ENCODE data around the gene HDAC4. TPM values are rescaled to one million over a fixed set of nuclear protein-coding genes. Genes with fewer than 3 reads are reported as not detected.

Gene HDAC4
- total and polyA plus RNA-seq, 2 of the 8 experiments (the other 6 are each of a cell fraction or from before 2014, with no cell fraction given): 15.4 to 31.5 TPM

DNA sequence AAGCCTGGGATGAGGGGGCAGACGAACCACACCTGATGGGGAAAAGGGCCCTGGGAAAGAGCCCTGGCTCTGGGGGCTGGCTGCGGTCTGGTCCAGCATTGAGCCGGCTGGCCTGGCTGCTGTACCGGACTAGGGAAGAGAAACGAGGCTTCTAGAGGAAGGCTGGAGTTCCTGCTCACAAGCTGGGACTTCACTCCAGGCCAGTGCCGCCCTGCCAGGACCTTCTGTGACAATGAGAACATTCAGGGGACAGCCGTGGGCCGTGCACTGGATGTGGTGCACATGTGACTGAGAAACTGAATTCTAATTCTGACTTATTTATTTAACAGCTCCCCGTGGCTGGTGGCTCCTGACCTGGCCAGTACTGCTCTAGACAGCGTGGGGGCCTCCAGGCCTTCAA lies 269.3 kb downstream of the HDAC4 start:
- Histone ChIP-seq H3K27me3 (replicated peaks in 1 of 4; ENCODE audit: control insufficient read depth in 3 of 4, extremely low read depth in 1 of 4, insufficient read depth in 3 of 4, low read length in 3 of 4) (no peaks in the 10 kb centered on the region), H2BK12ac (ENCODE audit: low read depth, low read length) (no peak overlapping the region), H4K8ac (ENCODE audit: extremely low read depth, insufficient read depth, low read length) (no peak overlapping the region; the same call in 1 of the 2 replicates), H3K9me3 (ENCODE audit: insufficient read depth in 2 of 2, low read depth in 1 of 2, low read length in 1 of 2) (no peaks in the 10 kb centered on the region; a peak in 1 of 4 replicates), H3K79me2 (ENCODE audit: control insufficient read depth in 1 of 2, insufficient read depth in 2 of 2, low read length in 2 of 2) (no peaks in the 10 kb centered on the region), H3K4ac (replicated peaks; ENCODE audit: insufficient read length, low read depth, low read length) (no peak overlapping the region), H4K91ac (replicated peaks; ENCODE audit: insufficient read length, low read length) (no peak overlapping the region), H2BK20ac (ENCODE audit: low read length) (no peak overlapping the region), H3K18ac (ENCODE audit: extremely low read depth, low read length) (no peak overlapping the region), H2BK120ac (replicated peaks; ENCODE audit: low read depth, low read length) (no peak overlapping the region), H3K4me2 (ENCODE audit: insufficient read depth in 1 of 2, low read depth in 2 of 2, low read length in 2 of 2) (no peak overlapping the region), H2AFZ (ENCODE audit: low read length) (no peak overlapping the region), H2AK5ac (ENCODE audit: low read depth, low read length) (no peak overlapping the region), H3K4me3 (ENCODE audit: extremely low read depth in 1 of 4, insufficient read depth in 2 of 4, low read depth in 3 of 4, low read length in 4 of 4) (no peak overlapping the region), H3K56ac (replicated peaks; ENCODE audit: insufficient read length, low read depth, low read length) (no peak overlapping the region), H2BK15ac (ENCODE audit: low read length) (no peak overlapping the region), H3K23ac (ENCODE audit: insufficient read length) (no peak overlapping the region), H3K4me1 (replicated peaks in 1 of 4; ENCODE audit: control insufficient read depth in 3 of 4, insufficient read depth in 4 of 4, low read length in 3 of 4) (no peaks in the 10 kb centered on the region), H3K79me1 (ENCODE audit: low read depth, low read length) (no peaks in the 10 kb centered on the region; the same call in 1 of the 2 replicates), H4K5ac (ENCODE audit: insufficient read length, low read depth, low read length) (no peak overlapping the region), H4K20me1 (replicated peaks in 1 of 2; ENCODE audit: control insufficient read depth in 1 of 2, insufficient read depth in 2 of 2, low read length in 2 of 2) (peaks cover 2 to 6% of the 10 kb centered on the region in 2 experiments), H3K27ac (ENCODE audit: low read depth, low read length) (no peak overlapping the region), H3K9ac (replicated peaks in 1 of 4; ENCODE audit: extremely low read depth in 1 of 4, low read depth in 3 of 4, low read length in 3 of 4) (no peak overlapping the region), H3K23me2 (ENCODE audit: low read depth, low read length) (no peaks in the 10 kb centered on the region), H3K36me3 (ENCODE audit: control insufficient read depth in 2 of 4, insufficient read depth in 4 of 4, low read length in 3 of 4) (peaks cover 2 to 11% (median 8%) of the 10 kb centered on the region in 4 experiments; a peak in 6 of 8 replicates), H2BK5ac (ENCODE audit: low read depth, low read length) (no peak overlapping the region), H3K14ac (ENCODE audit: insufficient read length) (no peak overlapping the region)
- no peak for TF ChIP-seq SIX5 (IDR thresholded peaks at IDR 0.05; ENCODE audit: low read depth, low read length)
- no peak for TF ChIP-seq TEAD4 (IDR thresholded peaks at IDR 0.05; ENCODE audit: low read depth, low read length)
- no peak for TF ChIP-seq KDM1A (IDR thresholded peaks at IDR 0.05; ENCODE audit: borderline replicate concordance, low read length)
- TF ChIP-seq ASH2L (IDR thresholded peaks at IDR 0.05; ENCODE audit: low read length): no peak
- no peak for TF ChIP-seq CBX5 (IDR thresholded peaks at IDR 0.05; ENCODE audit: low read depth, low read length)
- TF ChIP-seq ZNF274 (IDR thresholded peaks at IDR 0.05; ENCODE audit: borderline replicate concordance, extremely low read depth, low read length): no peak
- no peak for TF ChIP-seq NANOG (IDR thresholded peaks at IDR 0.05; ENCODE audit: insufficient read depth, low read depth, low read length, poor library complexity, severe bottlenecking)
- no peak for TF ChIP-seq POU5F1 (IDR thresholded peaks at IDR 0.05; ENCODE audit: low read depth, low read length)
- no peak for TF ChIP-seq KDM4A (IDR thresholded peaks at IDR 0.05; ENCODE audit: low read depth, low read length, severe bottlenecking)
- ChIA-PET CTCF (ENCODE audit: partially characterized antibody) (interaction anchor here (0.5 to 3.7 kb wide), 3 partner anchors 12 to 171 kb away, joined by 4 to 30 read pairs (median 5); no protein-coding TSS in a partner anchor), POLR2A (ENCODE audit: partially characterized antibody) (interaction anchor here (0.7 to 0.9 kb wide), 2 partner anchors 11 to 18 kb away, joined by 3 read pairs; no protein-coding TSS in a partner anchor)
- DNase-seq (ENCODE audit: low read depth in 1 of 2, low spot score in 2 of 2) (no peak), FAIRE-seq (no peak)
- 89% methylated on average over 10 of the region's 10 CpGs; no CpG with 5 or more reads in 1 of the 2 experiments for WGBS, 2 experiments (ENCODE audit: extremely low coverage in 1 of 2, insufficient coverage in 1 of 2, insufficient read length in 1 of 2, insufficient replicate concordance in 2 of 2, low coverage in 1 of 2, low lambda C conversion rate in 2 of 2, missing lambda C conversion rate in 1 of 2)

All from H1 (cell line).